ENCODE results near the gene ADGRG1.
"Not testable (repeated sequence)": the region's sequence is repeated elsewhere in the genome, so short reads cannot be mapped to it uniquely, and the experiment has no call there.

The ADGRG1 gene

DNA sequence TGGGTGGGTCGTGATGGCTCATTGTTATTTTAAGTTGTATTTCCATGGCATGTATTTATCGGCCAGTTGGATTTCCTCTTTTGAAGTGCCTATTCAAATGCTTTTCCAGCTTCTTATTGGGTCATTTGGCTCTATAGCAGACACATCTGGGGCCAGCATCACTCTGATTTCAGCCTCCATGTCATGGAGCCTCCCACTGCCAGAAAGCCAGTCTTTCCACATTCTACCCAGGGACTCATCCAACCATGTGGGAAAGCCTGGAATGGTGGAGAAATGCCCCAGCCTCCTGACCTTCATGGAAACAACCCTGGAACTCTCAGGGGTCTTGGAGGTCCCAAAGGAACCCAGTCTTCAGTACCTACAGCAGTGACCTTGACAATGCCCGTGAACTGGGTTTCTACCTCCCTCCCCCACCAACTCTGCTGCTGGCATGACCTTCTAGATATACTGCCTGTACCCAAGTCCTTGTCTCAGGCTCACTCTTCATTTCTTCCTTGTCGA lies 33.8 kb upstream of the ADGRG1 start:
- TF ChIP-seq GLI2 (tag by site-specific recombination; IDR thresholded peaks at IDR 0.05; ENCODE audit: borderline replicate concordance, low read depth) (no peak), ZNF658 (tag by site-specific recombination; IDR thresholded peaks at IDR 0.05) (no peak), ZNF10 (tag by site-specific recombination; IDR thresholded peaks at IDR 0.05) (no peak), ZNF521 (tag by site-specific recombination; IDR thresholded peaks at IDR 0.05) (no peak), GLI4 (tag by site-specific recombination; IDR thresholded peaks at IDR 0.05) (no peak)
- TF ChIP-seq, protein P1, sequence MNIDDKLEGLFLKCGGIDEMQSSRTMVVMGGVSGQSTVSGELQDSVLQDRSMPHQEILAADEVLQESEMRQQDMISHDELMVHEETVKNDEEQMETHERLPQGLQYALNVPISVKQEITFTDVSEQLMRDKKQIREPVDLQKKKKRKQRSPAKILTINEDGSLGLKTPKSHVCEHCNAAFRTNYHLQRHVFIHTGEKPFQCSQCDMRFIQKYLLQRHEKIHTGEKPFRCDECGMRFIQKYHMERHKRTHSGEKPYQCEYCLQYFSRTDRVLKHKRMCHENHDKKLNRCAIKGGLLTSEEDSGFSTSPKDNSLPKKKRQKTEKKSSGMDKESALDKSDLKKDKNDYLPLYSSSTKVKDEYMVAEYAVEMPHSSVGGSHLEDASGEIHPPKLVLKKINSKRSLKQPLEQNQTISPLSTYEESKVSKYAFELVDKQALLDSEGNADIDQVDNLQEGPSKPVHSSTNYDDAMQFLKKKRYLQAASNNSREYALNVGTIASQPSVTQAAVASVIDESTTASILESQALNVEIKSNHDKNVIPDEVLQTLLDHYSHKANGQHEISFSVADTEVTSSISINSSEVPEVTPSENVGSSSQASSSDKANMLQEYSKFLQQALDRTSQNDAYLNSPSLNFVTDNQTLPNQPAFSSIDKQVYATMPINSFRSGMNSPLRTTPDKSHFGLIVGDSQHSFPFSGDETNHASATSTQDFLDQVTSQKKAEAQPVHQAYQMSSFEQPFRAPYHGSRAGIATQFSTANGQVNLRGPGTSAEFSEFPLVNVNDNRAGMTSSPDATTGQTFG (tag by site-specific recombination; IDR thresholded peaks at IDR 0.05; ENCODE audit: borderline replicate concordance) = no peak
- TF ChIP-seq, protein P2, sequence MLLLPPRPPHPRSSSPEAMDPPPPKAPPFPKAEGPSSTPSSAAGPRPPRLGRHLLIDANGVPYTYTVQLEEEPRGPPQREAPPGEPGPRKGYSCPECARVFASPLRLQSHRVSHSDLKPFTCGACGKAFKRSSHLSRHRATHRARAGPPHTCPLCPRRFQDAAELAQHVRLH (tag by site-specific recombination; IDR thresholded peaks at IDR 0.05) = no peak
- no peak overlapping the region for H3K27ac ChIP-seq (ENCODE audit: extremely low read depth, low read depth, low read length)
- H3K4me1 ChIP-seq (ENCODE audit: control insufficient read depth, insufficient read depth, low read length) = no peaks in the 10 kb centered on the region
- no peaks in the 10 kb centered on the region for H3K36me3 ChIP-seq (ENCODE audit: control insufficient read depth in 2 of 2, insufficient read depth in 1 of 2, low read length in 2 of 2)
- H3K4me3 ChIP-seq (ENCODE audit: low read depth, low read length) = no peak overlapping the region
- ChIA-PET POLR2A (interaction anchor here (0.7 kb wide), 1 partner anchor 89 kb away, joined by 3 read pairs; no protein-coding TSS in a partner anchor), CTCF (interaction anchor here (0.8 to 5.6 kb wide), 2 partner anchors 34 to 54 kb away, joined by 3 to 59 read pairs; partner anchors contain the start of gene ADGRG1)
- H3K9me3 ChIP-seq (ENCODE audit: control insufficient read depth, insufficient read depth, low read depth, low read length) = no peaks in the 10 kb centered on the region

DNA sequence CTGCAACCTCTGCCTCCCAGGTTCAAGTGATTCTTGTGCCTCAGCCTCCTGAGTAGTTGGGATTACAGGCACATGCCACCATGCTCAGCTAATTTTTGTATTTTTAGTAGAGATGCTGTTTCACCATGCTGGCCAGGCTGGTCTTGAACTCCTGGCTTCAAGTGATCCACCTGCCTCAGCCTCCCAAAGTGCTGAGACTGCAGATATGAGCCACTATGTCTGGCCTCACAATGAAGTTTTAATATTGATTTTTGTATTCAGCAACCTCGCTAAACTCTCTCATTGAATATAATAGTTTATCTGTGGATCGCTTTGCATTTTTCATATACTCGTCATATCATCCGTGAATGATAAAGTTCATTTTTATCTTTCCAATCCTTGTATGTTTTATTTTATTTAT lies 32.2 kb upstream of the ADGRG1 start:
- H3K9me3 ChIP-seq (ENCODE audit: control insufficient read depth, insufficient read depth, low read depth, low read length); H3K27ac ChIP-seq (ENCODE audit: extremely low read depth, low read depth, low read length); H3K36me3 ChIP-seq (ENCODE audit: control insufficient read depth in 2 of 2, insufficient read depth in 1 of 2, low read length in 2 of 2); H3K4me1 ChIP-seq (ENCODE audit: control insufficient read depth, insufficient read depth, low read length); POLR2A ChIA-PET; H3K4me3 ChIP-seq (ENCODE audit: low read depth, low read length): not testable (repeated sequence)
- CTCF ChIA-PET = interaction anchor here (0.7 to 1.1 kb wide), 3 partner anchors 13 to 185 kb away, joined by 3 to 5 read pairs (median 4); no protein-coding TSS in a partner anchor

DNA sequence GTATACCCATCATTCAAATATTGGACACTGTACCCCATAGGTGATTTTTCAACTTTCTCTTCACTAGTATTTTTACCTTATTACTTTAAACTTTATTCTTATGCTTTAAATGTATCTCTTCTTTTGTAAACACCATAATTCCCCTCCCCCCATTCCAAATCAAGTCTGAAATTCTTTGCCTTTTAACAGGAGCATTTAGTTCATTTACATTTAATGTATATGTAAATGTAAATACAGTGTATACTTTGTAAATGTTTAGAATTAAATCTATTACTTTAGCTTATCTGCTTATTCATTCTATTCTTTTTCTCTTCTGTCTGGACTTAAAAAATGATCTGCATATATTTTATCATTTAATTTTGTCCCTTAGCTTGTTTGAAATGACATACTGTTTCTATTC lies 30.0 kb upstream of the ADGRG1 start:
- no peak for TF ChIP-seq GFI1B (tag by site-specific recombination; IDR thresholded peaks at IDR 0.05)
- TF ChIP-seq, protein P3, sequence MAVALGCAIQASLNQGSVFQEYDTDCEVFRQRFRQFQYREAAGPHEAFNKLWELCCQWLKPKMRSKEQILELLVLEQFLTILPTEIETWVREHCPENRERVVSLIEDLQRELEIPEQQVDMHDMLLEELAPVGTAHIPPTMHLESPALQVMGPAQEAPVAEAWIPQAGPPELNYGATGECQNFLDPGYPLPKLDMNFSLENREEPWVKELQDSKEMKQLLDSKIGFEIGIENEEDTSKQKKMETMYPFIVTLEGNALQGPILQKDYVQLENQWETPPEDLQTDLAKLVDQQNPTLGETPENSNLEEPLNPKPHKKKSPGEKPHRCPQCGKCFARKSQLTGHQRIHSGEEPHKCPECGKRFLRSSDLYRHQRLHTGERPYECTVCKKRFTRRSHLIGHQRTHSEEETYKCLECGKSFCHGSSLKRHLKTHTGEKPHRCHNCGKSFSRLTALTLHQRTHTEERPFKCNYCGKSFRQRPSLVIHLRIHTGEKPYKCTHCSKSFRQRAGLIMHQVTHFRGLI (tag by site-specific recombination; IDR thresholded peaks at IDR 0.05) = no peak
- no peak for TF ChIP-seq ZNF223 (tag by site-specific recombination; IDR thresholded peaks at IDR 0.05)
- no peak for TF ChIP-seq ZNF10 (tag by site-specific recombination; IDR thresholded peaks at IDR 0.05)
- no peak for TF ChIP-seq RBAK (tag by site-specific recombination; IDR thresholded peaks at IDR 0.05)
- TF ChIP-seq, protein P4, sequence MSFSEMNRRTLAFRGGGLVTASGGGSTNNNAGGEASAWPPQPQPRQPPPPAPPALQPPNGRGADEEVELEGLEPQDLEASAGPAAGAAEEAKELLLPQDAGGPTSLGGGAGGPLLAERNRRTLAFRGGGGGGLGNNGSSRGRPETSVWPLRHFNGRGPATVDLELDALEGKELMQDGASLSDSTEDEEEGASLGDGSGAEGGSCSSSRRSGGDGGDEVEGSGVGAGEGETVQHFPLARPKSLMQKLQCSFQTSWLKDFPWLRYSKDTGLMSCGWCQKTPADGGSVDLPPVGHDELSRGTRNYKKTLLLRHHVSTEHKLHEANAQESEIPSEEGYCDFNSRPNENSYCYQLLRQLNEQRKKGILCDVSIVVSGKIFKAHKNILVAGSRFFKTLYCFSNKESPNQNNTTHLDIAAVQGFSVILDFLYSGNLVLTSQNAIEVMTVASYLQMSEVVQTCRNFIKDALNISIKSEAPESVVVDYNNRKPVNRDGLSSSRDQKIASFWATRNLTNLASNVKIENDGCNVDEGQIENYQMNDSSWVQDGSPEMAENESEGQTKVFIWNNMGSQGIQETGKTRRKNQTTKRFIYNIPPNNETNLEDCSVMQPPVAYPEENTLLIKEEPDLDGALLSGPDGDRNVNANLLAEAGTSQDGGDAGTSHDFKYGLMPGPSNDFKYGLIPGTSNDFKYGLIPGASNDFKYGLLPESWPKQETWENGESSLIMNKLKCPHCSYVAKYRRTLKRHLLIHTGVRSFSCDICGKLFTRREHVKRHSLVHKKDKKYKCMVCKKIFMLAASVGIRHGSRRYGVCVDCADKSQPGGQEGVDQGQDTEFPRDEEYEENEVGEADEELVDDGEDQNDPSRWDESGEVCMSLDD (tag by site-specific recombination; IDR thresholded peaks at IDR 0.05) = no peak
- TF ChIP-seq BCL11A (tag by site-specific recombination; IDR thresholded peaks at IDR 0.05; ENCODE audit: low read depth) = no peak
- no peak for TF ChIP-seq ZNF791 (tag by site-specific recombination; IDR thresholded peaks at IDR 0.05)
- no peak for TF ChIP-seq ZNF214 (tag by site-specific recombination; IDR thresholded peaks at IDR 0.05; ENCODE audit: borderline replicate concordance)
- no peak for TF ChIP-seq ZNF660 (tag by site-specific recombination; IDR thresholded peaks at IDR 0.05)
- no peak for TF ChIP-seq ZSCAN23 (tag by site-specific recombination; IDR thresholded peaks at IDR 0.05)
- Histone ChIP-seq H3K9me3 (ENCODE audit: control insufficient read depth, insufficient read depth, low read depth, low read length) (no peaks in the 10 kb centered on the region), H3K4me1 (ENCODE audit: control insufficient read depth, insufficient read depth, low read length) (no peaks in the 10 kb centered on the region), H3K27ac (ENCODE audit: extremely low read depth, low read depth, low read length) (no peak overlapping the region), H3K36me3 (ENCODE audit: control insufficient read depth in 2 of 2, insufficient read depth in 1 of 2, low read length in 2 of 2) (no peaks in the 10 kb centered on the region), H3K4me3 (ENCODE audit: low read depth, low read length) (no peak overlapping the region)
- POLR2A ChIA-PET = no interaction called here
- CTCF ChIA-PET = interaction anchor here (0.6 to 6.9 kb wide), 4 partner anchors 22 to 49 kb away, joined by 3 to 59 read pairs (median 3); no protein-coding TSS in a partner anchor
